ENCODE measurements around the gene SYNE2.
"Not testable (repeated sequence)": the region's sequence is repeated elsewhere in the genome, so short reads cannot be mapped to it uniquely, and the experiment has no call there.

The SYNE2 gene

GRCh38 chr14:64114796-64115195 is 262.0 kb downstream of the SYNE2 start:
- H3K4me3 ChIP-seq (replicated peaks; ENCODE audit: low read depth, low read length), result no peak overlapping the region
- no peak for DNase-seq (ENCODE audit: low read depth)
- no peak for TF ChIP-seq CTCF (IDR thresholded peaks at IDR 0.05; ENCODE audit: low read length, missing control alignments)

GRCh38 chr14:64115401-64115800 is 262.6 kb downstream of the SYNE2 start:
- no peak overlapping the region for H3K4me3 ChIP-seq (replicated peaks; ENCODE audit: low read depth, low read length)
- DNase-seq (ENCODE audit: low read depth), result no peak
- no peak for TF ChIP-seq CTCF (IDR thresholded peaks at IDR 0.05; ENCODE audit: low read length, missing control alignments)

GRCh38 chr14:64117671-64118402 is 265.0 kb downstream of the SYNE2 start:
- TF ChIP-seq CTCF (IDR thresholded peaks at IDR 0.05; ENCODE audit: low read length, missing control alignments), result no peak
- peak; percentile 61 for DNase-seq (ENCODE audit: low read depth)
- H3K4me3 ChIP-seq (replicated peaks; ENCODE audit: low read depth, low read length), result no peak overlapping the region

- not testable (repeated sequence) for DNase-seq (ENCODE audit: low read depth)
These were observed 265.6 kb downstream of the SYNE2 start for GRCh38 chr14:64118403-64118742.

DNA sequence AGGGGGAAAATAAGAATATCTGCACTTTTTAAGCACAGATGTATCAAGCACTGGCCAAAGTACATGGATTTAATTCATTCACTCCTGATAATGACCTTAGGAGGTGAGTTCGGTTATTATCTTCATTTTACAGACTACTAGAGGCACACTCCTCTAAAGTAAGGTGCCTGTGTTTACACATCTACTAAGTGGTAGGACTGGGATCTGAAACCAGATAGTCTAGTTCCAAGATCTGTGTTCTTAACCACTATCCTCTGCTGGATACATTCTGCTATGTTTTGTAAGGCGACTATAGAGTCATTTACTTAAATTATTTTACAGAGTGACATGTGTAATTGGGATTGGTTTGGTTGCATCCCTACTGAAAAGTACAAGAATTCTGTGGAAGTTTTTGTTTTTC is 266.1 kb downstream of the SYNE2 start:
- TF ChIP-seq CTCF (IDR thresholded peaks at IDR 0.05; ENCODE audit: low read length, missing control alignments), result no peak
- no peak overlapping the region for H3K4me3 ChIP-seq (replicated peaks; ENCODE audit: low read depth, low read length)
- no peak for DNase-seq (ENCODE audit: low read depth)

More at GRCh38 chr14:64118403-64118742, 265.6 kb downstream of the SYNE2 start:
- H3K4me3 ChIP-seq (replicated peaks; ENCODE audit: low read depth, low read length), result not testable (repeated sequence)

- no peak for DNase-seq (ENCODE audit: low read depth)
- no peak for TF ChIP-seq CTCF (IDR thresholded peaks at IDR 0.05; ENCODE audit: low read length, missing control alignments)
- no peak overlapping the region for H3K4me3 ChIP-seq (replicated peaks; ENCODE audit: low read depth, low read length)
These were observed 266.7 kb downstream of the SYNE2 start for GRCh38 chr14:64119500-64119899.

DNA sequence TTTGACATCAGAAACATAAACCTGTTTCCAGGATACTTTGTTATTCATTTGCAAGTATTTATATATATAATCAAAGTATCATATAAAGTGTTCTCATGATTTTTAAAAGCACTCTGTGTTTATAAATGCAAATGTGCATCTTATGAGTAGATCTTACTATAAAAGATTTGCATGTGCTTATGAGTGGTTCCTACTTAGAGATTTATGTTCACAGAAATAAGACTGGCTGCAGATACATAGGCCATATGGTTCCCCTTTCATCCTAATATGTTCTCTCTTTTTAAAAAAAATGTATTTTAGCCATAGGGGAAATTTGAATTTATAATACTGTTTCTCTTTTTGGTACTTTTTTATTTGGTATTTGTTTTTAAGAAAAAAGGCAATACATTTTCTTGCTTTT is 267.2 kb downstream of the SYNE2 start:
- H3K4me3 ChIP-seq (replicated peaks; ENCODE audit: low read depth, low read length), result no peak overlapping the region
- DNase-seq (ENCODE audit: low read depth), result no peak
- no peak for TF ChIP-seq CTCF (IDR thresholded peaks at IDR 0.05; ENCODE audit: low read length, missing control alignments)
